ENCODE measurements around the gene GRK5.

GRK5 gene

DNA sequence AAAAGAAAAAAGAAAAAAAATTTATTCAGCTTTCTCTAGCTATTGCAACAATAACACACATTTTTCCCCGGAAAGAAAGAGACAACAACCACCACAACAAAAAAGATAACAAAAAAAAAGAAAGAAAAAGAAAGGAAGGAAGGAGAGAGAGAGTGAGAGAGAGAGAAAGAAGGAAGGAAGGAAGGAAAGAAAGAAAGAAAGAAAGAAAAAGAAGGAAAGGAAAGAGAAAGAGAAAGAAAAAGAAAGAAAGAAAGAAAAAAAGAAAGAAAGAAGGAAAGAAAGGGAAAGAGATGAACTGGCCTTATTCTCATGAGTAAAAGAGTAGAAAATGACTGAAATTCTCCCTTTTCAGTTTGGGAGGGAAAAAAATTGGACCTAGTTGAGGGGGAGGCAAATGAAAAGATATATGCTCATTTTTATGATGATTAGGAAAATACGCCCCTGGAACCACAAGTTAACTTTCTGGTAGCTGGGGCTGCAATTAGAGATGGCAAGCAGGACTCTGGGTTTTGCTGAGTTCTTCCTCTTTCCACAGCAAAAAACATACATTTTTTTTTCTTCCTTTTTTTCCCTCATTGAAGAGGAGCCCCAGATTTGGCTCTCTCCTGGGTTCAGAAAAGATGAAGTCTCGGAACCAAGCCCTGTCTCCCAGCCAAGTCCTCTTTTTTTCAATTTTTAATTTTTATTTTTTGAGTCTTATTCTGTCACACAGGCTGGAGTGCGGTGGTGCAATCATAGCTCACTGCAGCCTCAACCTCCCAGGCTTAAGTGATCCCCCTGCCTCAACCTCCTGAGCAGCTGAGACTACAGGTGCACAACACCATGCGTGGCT lies 16.2 kb upstream of the GRK5 start:
- peak overlapping the region; percentile 91 for H3K27ac ChIP-seq

DNA sequence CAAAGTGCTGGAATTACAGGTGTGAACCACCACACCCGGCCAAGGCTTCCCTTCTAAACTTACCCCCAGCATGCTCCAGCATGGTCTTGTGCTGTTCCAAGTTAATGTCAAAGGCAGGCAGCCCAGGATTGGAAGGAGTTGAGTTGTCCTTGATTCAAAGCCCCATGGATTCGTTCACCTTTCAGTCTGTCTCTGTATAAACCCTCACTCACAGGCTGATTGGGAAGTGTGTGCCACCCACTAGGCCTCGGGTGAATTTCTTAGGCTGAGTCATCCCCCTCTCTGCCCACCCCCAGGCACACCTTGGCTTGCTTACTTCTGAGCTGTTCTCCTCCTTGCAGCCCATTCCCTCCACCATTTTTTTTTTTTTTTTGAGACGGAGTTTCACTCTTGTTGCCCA lies 15.5 kb upstream of the GRK5 start:
- no peaks in the 10 kb centered on the region for H3K27me3 ChIP-seq (replicated peaks)
- in situ Hi-C loops (cut with HindIII; ENCODE audit: low pct_ligation_motif_present, low sequenced_read_pairs) = no loop called here
- no peaks in the 10 kb centered on the region for H3K36me3 ChIP-seq (replicated peaks)
- no peak for DNase-seq
- H3K27ac ChIP-seq = no peak overlapping the region
- no peak overlapping the region for H3K4me3 ChIP-seq (ENCODE audit: low read depth, low read length)
- TF ChIP-seq, protein P1, sequence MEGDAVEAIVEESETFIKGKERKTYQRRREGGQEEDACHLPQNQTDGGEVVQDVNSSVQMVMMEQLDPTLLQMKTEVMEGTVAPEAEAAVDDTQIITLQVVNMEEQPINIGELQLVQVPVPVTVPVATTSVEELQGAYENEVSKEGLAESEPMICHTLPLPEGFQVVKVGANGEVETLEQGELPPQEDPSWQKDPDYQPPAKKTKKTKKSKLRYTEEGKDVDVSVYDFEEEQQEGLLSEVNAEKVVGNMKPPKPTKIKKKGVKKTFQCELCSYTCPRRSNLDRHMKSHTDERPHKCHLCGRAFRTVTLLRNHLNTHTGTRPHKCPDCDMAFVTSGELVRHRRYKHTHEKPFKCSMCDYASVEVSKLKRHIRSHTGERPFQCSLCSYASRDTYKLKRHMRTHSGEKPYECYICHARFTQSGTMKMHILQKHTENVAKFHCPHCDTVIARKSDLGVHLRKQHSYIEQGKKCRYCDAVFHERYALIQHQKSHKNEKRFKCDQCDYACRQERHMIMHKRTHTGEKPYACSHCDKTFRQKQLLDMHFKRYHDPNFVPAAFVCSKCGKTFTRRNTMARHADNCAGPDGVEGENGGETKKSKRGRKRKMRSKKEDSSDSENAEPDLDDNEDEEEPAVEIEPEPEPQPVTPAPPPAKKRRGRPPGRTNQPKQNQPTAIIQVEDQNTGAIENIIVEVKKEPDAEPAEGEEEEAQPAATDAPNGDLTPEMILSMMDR (IDR thresholded peaks at IDR 0.05; ENCODE audit: low read depth, low read length, missing control alignments) = no peak

More for the DNA sequence above, 16.2 kb upstream of the GRK5 start:
- Histone ChIP-seq H3K27me3 (replicated peaks) (no peaks in the 10 kb centered on the region), H3K36me3 (replicated peaks) (no peaks in the 10 kb centered on the region), H3K4me3 (ENCODE audit: low read depth, low read length) (no peak overlapping the region)
- in situ Hi-C loops (cut with HindIII; ENCODE audit: low pct_ligation_motif_present, low sequenced_read_pairs) = no loop called here
- TF ChIP-seq, protein P1 (IDR thresholded peaks at IDR 0.05; ENCODE audit: low read depth, low read length, missing control alignments) = no peak
- no peak for DNase-seq

DNA sequence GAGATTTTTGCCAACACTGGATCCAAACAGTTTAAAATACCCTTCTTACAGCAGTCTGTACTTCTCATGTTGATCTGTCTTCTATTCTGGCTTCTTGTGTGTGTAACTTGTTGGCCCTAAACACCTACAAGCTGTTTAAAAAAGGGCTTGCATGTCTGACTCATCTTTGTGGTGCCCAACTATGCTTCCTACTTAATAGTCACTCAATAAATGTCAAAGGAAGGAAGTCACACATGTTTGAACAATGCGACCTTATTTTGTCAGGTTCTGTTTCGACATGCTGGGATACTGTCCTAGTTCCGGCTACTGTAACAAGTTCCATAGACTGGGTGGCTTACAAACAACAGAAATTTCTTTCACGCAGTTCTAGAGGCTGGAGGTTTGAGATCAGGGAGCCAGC lies 9.4 kb upstream of the GRK5 start:
- in situ Hi-C loops (cut with HindIII; ENCODE audit: low pct_ligation_motif_present, low sequenced_read_pairs) = no loop called here
- DNase-seq = no peak
- Histone ChIP-seq H3K4me3 (ENCODE audit: low read depth, low read length) (no peak overlapping the region), H3K27ac (no peak overlapping the region), H3K36me3 (replicated peaks) (no peaks in the 10 kb centered on the region), H3K27me3 (replicated peaks) (no peaks in the 10 kb centered on the region)
- TF ChIP-seq, protein P1 (IDR thresholded peaks at IDR 0.05; ENCODE audit: low read depth, low read length, missing control alignments) = no peak

DNA sequence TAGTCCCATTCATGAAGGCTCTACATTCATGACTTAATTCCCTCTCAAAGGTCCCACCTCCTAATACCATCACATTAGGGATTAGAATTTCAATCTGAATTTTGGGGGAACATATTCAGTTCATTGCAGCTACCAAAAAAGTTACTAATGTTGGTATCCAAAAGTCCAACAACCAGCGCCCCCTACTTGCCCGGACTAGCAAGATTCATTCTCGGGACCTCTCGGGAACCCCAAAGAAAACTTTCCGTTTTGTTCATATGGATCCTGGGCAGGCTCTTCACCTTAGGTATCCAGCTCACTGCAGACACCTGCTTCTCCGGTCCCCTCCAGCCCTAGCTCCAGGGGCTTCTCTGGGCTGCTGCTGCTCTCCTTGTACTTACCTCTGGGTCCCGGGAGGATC lies 8.9 kb upstream of the GRK5 start:
- TF ChIP-seq, protein P1 (IDR thresholded peaks at IDR 0.05; ENCODE audit: low read depth, low read length, missing control alignments) = peak; percentile 69
- H3K4me3 ChIP-seq (ENCODE audit: low read depth, low read length) = no peak overlapping the region
- H3K27me3 ChIP-seq (replicated peaks) = no peaks in the 10 kb centered on the region
- no peak for DNase-seq
- H3K27ac ChIP-seq = no peak overlapping the region
- in situ Hi-C loops (cut with HindIII; ENCODE audit: low pct_ligation_motif_present, low sequenced_read_pairs) = no loop called here
- H3K36me3 ChIP-seq (replicated peaks) = no peaks in the 10 kb centered on the region

DNA sequence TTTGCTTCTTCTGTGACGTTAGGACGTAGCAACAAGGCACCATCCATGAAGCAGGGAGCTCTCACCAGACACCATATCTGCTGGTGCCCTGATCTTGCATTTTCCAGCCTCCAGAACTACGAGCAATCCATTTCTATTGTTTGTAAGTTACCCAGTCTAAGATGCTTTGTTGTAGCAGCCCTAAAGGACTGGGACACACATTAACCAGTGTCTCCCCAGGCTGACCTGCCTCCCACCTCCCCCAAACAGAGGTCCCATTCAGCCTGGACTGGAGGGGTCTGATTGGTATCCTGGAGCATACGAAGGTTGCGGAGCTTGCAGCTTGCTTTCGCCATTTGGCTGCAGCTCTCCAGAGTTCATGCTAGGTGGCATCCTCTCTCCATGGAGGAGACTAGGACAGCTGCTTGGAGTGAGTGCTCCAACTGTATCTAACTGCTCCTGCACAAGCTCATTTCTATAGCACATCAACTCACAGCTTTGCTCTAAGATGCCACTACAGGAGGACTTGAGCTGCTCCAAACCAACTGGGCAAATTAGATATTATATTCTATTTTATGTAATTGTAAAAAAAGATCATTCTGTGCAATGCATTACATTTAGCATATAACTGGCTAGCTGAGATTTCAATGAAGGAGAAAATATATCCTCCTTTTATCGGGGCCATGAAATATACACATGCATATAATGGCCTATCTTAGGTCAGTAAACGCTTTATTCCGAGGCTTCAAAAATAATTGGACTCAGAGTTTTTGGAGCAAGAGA lies 8.0 kb upstream of the GRK5 start:
- TF ChIP-seq, protein P1 (IDR thresholded peaks at IDR 0.05; ENCODE audit: low read depth, low read length, missing control alignments) = peak; percentile 92
- peak; percentile 82 for DNase-seq
- no peak overlapping the region for H3K27ac ChIP-seq
- no peak overlapping the region for H3K4me3 ChIP-seq (ENCODE audit: low read depth, low read length)
- no peaks in the 10 kb centered on the region for H3K36me3 ChIP-seq (replicated peaks)
- in situ Hi-C loops (cut with HindIII; ENCODE audit: low pct_ligation_motif_present, low sequenced_read_pairs) = no loop called here
- no peaks in the 10 kb centered on the region for H3K27me3 ChIP-seq (replicated peaks)

Measured in brain microvascular endothelial cell (primary cell).